ENCODE data around the gene PPP1R3C.

DNA sequence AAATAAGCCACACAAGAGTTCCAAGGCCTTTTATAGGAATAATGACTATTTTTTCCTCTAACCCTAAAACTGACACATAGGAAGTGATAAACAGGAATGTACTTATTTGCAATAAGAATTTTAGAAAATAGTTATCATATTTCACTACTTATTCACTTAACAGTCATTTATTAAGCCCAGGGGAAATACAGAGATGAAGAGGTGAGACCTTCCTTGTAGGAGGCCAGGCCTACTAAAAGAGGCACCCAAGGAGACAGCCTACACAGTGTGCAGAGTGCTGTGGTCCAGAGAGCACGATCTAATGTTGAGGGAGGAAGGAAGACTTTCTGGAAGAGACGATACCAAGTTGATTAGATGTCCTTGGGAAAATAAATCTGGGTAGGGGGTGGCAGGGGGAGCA lies 45.0 kb upstream of the PPP1R3C start:
- TF ChIP-seq, protein P1, sequence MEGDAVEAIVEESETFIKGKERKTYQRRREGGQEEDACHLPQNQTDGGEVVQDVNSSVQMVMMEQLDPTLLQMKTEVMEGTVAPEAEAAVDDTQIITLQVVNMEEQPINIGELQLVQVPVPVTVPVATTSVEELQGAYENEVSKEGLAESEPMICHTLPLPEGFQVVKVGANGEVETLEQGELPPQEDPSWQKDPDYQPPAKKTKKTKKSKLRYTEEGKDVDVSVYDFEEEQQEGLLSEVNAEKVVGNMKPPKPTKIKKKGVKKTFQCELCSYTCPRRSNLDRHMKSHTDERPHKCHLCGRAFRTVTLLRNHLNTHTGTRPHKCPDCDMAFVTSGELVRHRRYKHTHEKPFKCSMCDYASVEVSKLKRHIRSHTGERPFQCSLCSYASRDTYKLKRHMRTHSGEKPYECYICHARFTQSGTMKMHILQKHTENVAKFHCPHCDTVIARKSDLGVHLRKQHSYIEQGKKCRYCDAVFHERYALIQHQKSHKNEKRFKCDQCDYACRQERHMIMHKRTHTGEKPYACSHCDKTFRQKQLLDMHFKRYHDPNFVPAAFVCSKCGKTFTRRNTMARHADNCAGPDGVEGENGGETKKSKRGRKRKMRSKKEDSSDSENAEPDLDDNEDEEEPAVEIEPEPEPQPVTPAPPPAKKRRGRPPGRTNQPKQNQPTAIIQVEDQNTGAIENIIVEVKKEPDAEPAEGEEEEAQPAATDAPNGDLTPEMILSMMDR (IDR thresholded peaks at IDR 0.05): no peak
- TF ChIP-seq POLR2A (IDR thresholded peaks at IDR 0.05) (no peak), POLR2AphosphoS5 (IDR thresholded peaks at IDR 0.05) (no peak)
